GM20431 (cell line): ENCODE measurements around the gene TMEM94.
"Not testable (repeated sequence)": the region's sequence is repeated elsewhere in the genome, so short reads cannot be mapped to it uniquely, and the experiment has no call there.

Experiments used
- in situ Hi-C: fragments of 300-500 bp; cut with MseI, MboI; formaldehyde crosslinking; loops from one replicate; pipeline ENCODE4 v1.15.0; 2020; ENCODE audit warnings: low sequenced_read_pairs; ENCODE audit not compliant: unreplicated experiment

The TMEM94 gene

DNA sequence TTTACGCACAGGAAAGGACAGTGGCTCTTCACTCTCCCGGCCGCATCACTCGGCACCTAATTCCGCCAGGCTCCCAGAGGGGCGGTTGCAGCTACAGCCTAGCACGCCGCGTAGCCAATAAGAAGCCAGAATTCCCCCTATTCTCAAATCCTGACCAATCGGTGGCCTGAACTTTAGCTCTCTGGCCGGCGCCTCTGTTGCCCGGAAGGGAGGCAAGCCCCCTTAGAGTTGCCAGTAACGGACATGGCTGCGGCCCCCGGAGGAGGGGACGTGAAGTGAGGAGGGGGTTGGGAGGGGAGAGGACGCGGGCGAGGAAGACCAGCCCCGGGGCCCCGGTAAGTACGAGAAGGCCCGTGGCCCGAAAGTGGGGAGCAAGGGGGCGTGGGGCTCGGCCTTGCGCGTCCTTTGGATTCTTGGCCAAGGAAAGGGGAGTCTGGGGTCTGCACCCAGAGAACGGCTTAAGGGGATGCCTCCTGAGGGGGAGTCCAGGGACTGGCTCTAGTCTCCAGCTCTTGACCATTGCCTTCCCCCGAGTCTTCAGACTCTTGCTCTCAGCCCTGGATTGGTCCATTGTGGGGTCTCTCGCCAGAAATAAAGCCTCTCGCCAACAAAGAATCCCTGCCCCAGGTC is at the start of gene TMEM94:
TMEM94 (plus strand) TSS at position 219 of the 630 bp plus-strand sequence. CDS start 15,271 bp downstream, outside the sequence.
- in situ Hi-C loops: no loop called here

GRCh38 chr17:75407655-75408352 is 48.6 kb upstream of the TMEM94 start:
- in situ Hi-C loops: loop anchor here (25.0 kb wide), 2 partner anchors 104 to 121 kb away; partner anchors contain the start of genes CASKIN2, SLC25A19 and TSEN54

DNA sequence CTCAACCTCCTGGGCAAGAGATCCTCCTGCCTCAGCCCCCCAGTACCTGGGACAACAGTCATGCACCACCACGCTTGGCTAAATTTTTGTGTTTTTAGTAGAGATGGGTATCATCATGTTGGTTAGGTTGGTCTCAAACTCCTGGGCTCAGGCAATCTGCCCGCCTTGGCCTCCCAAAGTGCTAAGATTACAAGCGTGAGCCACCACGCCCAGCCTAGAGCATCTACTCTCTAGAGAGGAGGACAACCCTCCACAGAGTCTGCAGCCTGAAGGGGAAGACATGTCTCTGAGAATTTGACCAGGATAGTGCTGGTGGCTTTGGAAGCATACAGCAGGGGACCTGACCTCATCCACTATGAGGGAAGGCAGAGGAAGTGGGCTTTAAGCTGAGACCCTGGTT is 46.3 kb upstream of the TMEM94 start:
- in situ Hi-C loops: loop anchor here (25.0 kb wide), 2 partner anchors 102 to 123 kb away; partner anchors contain the start of genes CASKIN2, SLC25A19 and TSEN54

- in situ Hi-C loops: loop anchor here (25.0 kb wide), 2 partner anchors 101 to 124 kb away; partner anchors contain the start of genes CASKIN2, SLC25A19 and TSEN54
Observed at GRCh38 chr17:75411328-75412067, 44.9 kb upstream of the TMEM94 start.

DNA sequence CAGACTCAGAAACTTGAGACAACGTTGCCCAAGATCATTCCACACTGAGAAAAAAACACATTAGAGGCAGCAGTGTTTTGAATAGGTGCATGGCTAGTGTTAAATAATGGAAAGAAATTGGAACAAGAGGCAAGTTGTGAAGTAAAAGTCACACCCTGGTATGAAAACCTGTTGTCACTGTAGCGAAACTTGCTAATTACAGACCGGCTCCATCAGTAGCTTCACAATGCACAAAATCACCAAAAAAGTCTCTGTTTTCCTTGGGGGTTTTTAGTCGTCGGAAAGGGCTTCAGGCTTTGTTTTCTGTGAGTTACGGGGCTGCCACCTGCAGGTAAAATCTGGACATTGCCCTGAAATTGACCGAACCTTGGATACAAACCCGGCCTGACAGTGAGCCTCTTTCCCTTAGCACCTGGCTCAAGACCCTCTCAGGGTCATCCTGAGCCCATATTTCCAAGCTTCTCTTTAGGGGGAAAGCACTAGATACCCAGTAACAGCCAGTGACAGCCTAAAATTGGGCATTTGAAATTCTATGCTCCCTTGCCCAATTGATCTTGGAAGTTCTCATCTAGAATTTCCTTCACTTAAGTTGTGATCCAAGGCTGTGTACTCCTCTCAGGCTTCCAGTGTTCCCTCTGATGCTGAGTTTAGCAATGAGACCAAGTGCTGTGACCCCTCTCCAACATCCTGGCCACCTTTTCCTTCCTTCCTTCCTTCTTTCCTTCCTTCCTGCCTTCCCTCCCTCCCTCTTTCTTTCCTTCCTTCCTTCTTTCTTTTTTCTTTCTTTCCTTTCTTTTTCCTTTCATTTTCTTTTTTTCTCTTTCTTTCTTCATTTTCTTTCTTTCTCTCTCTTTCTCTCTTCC is 43.7 kb upstream of the TMEM94 start:
- in situ Hi-C loops: loop anchor here (25.0 kb wide), 2 partner anchors 100 to 125 kb away; partner anchors contain the start of genes CASKIN2, SLC25A19 and TSEN54

- in situ Hi-C loops: loop anchor here (25.0 kb wide), 2 partner anchors 98 to 127 kb away; partner anchors contain the start of genes CASKIN2, SLC25A19 and TSEN54
Observed at GRCh38 chr17:75414488-75414887, 41.9 kb upstream of the TMEM94 start.

GRCh38 chr17:75416006-75416405 is 40.4 kb upstream of the TMEM94 start:
- in situ Hi-C loops: loop anchor here (25.0 kb wide), 2 partner anchors 96 to 129 kb away; partner anchors contain the start of genes CASKIN2, SLC25A19 and TSEN54

GRCh38 chr17:75417054-75417580 is 39.3 kb upstream of the TMEM94 start:
- in situ Hi-C loops: loop anchor here (25.0 kb wide), 2 partner anchors 95 to 130 kb away; partner anchors contain the start of genes CASKIN2, SLC25A19 and TSEN54

DNA sequence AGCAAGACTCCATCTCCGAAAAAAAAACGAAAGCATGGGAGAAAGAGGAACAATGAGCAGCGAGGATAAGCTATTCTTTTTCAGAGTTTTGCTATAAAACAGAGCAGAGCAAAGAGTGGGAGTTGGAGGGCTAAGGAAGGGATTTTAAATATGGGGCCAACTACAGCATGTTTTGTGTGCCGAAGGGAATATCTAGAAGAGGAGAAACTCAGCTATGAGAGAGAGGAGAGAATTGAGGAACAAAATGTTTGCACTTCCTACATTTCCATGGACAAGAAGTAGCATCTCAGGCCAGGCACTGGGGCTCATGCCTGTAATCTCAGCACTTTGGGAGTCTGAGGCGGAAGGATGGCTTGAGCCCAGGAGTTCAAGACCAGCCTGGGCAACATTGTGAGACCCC is 37.9 kb upstream of the TMEM94 start:
- in situ Hi-C loops: loop anchor here (25.0 kb wide), 2 partner anchors 94 to 131 kb away; partner anchors contain the start of genes CASKIN2, SLC25A19 and TSEN54

GRCh38 chr17:75428543-75429469 is 27.6 kb upstream of the TMEM94 start:
- in situ Hi-C loops: no loop called here

- in situ Hi-C loops: no loop called here
Observed at GRCh38 chr17:75430159-75430974, 26.1 kb upstream of the TMEM94 start.

DNA sequence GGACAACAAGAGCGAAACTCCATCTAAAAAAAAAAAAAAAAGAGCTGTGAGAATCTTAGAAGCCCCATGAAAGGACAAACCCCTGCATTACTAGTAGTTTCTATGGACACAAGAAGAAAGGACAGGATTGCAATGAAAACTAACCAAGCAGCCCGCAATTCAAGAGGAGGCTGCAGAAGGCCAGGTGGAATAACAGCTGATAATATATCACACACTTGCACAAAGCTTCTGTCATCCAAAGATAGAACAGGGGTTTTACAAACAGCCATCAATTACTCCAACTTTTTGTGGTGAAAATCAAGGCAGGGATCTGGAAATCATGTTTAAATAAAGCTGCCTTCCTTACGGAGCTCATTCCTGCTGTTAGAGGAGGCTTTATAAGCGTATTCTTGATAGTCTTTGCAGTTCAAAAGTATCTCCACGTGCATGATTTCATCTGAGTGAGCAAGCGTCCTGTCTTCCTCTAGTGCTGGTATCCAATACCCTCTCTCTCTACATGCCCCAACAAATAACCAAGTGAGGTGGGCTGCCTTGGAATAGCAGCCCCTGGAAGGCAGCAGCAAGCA is 23.1 kb upstream of the TMEM94 start:
- in situ Hi-C loops: no loop called here

- in situ Hi-C loops: not testable (repeated sequence)
Observed at GRCh38 chr17:75434433-75434832, 22.0 kb upstream of the TMEM94 start.

DNA sequence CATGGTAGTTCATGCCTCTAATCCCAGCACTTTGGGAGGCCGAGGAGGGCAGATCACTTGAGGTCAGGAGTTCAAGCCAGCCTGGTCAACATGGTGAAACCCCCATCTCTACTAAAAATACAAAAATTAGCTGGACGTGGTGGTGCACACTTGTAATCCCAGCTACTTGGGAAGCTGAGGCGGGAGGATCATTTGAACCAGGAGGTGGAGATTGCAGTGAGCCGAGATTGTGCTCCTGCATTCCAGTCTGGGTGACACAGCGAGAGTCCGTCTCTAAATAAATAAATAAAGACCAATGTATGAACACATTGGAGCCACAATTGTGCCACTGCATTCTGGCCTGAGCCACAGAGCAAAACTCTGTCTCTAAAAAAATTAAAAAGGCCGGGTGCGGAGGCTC is 19.0 kb upstream of the TMEM94 start:
- in situ Hi-C loops: not testable (repeated sequence)

GRCh38 chr17:75439287-75439686 is 17.1 kb upstream of the TMEM94 start:
- in situ Hi-C loops: no loop called here

DNA sequence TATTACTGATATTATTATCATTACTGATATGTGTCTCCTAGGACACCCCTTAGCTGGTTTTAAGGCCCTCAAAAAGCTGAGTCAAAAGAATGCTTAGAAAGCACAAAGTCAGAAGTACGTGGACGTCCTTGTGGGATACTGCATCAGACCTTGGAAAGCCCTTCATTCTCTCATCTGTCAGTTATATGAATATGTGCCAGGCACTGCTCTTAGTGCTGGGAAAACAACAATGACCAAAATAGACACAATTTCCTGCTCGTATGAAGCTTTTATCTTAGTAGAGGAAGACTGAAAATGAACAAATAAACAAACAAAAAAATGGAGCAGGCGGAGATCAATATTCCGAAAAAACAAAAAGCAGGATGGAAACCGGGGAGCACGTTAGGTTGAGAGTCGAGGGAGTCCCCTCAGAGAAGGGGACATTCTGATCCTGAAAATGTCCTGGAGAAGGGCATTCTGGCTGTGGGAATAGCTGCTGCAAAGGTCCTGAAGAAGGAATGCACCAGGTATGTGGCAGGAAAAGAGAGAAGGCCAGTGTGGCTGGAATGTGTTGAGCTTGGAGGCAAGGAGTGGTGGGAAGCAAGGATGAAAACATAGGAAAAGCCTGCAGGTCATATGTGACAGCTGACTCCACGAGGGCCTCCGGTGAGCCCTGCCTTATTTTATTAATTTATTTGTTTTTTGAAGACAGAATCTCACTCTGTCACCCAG is 15.5 kb upstream of the TMEM94 start:
- in situ Hi-C loops: no loop called here
